Thyroid gland (tissue), 4 donors: ENCODE measurements around the gene SPPL2C.

Source experiments
- CTCF ChIP-seq, 6 experiments: fragments of 200-600 bp in 3 of 6; fragments of 450-650 bp in 3 of 6; sonication (generic) in 3 of 6; IDR thresholded peaks; one replicate each; pipeline ENCODE4 v1.5.1; 2016 to 2019; ENCODE audit warnings: antibody characterized with exemption in 6 of 6, mild to moderate bottlenecking in 2 of 6, inconsistent platforms in 1 of 6, moderate library complexity in 1 of 6
- POLR2A ChIP-seq, 2 donors: fragments of 450-650 bp; IDR thresholded peaks; one replicate each; pipeline ENCODE4 v1.6.1; 2017; ENCODE audit warnings: antibody characterized with exemption in 2 of 2, mild to moderate bottlenecking in 2 of 2, moderate library complexity in 1 of 2

- TF ChIP-seq CTCF (IDR thresholded peaks at IDR 0.05) (no peak), POLR2A (IDR thresholded peaks at IDR 0.05) (no peak)
Measured at GRCh38 chr17:45826919-45827588, 17.6 kb upstream of the SPPL2C start.
